GOT3 (cell line): ENCODE results near the gene HNRNPA3.
"Not testable (repeated sequence)": the region's sequence is repeated elsewhere in the genome, so short reads cannot be mapped to it uniquely, and the experiment has no call there.

Experiments used
- DNase-seq: peaks from one replicate; lab custom pipeline; 2025; ENCODE audit warnings: mixed read lengths; lab: John Stamatoyannopoulos, UW

The HNRNPA3 gene

DNA sequence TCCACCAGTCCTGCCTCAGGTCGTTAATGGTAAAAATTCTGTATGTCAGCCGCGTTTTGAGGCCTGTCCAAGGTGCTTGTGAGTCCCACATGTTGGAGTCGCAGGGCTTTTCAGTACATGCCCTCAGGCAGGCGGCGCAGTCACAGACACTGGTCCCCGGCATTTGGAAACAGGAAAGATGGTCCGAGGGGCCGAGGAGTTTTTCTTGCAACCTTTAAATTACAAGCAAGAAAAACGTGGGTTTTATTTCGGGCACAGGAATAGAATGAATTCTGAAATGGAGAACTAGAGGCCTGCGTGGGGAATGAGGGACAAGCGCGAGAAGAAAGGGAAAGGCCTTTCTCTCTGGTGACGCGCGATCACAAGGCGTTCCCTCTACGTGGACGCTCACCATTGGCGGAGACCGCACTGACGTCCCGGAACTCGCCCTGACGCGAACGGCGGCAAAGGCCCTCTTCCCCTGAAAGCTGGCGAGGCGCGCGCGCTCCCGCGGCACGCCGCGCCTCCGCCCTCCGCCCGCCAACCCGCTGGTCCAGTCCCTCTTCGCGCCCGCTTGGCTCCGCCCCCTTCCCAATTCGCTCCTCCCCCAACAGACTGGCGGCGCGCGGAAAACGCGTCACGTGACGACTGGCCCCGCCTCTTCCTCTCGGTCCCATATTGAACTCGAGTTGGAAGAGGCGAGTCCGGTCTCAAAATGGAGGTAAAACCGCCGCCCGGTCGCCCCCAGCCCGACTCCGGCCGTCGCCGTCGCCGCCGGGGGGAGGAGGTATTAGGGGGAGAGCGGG, at the start of gene HNRNPA3:
HNRNPA3 (plus strand) TSS at position 689 of the 785 bp plus-strand sequence; CDS start at position 695, 6 bp downstream.
- peak; percentile 99 for DNase-seq

DNA sequence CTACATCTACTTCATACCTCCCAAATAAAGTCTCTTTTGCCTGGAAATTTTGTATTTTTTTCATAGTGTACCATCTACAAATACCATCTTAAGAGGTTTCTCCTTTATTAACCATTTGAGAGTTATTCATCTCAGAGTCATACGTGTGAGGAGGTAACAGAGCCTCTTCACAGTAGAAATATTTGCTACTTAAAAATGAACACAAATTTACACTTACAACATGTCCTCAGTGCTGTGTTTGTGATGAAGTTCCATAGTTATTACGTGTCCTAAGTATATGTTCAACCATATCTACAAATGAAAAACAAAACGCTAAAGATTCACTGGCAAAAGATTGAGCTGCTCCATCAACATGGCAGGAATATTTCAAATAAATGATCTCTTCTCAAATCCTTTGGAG, 48.5 kb upstream of the HNRNPA3 start:
- no peak for DNase-seq

DNA sequence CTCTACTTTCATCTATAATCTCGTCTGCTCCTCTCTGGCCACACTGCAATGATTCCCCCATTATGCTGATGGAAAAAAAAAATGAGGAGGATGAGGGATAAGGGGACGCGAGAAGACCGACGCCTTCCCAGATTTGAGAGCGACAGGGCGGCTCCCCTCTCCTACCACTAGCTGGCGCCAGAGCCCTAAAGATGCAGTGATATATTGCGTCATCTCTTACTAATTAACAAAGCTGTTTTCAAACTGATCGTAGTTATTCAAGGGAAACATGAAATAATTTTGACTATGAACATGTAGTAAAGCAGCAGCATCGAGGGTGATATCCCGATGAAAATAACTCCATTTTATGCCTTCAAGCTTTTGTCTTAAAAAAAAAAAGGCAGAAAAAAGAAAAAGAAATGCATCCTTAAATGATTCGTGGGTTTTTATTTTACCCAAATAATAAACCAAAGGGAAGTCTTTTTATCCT, 48.0 kb upstream of the HNRNPA3 start:
- no peak for DNase-seq

DNA sequence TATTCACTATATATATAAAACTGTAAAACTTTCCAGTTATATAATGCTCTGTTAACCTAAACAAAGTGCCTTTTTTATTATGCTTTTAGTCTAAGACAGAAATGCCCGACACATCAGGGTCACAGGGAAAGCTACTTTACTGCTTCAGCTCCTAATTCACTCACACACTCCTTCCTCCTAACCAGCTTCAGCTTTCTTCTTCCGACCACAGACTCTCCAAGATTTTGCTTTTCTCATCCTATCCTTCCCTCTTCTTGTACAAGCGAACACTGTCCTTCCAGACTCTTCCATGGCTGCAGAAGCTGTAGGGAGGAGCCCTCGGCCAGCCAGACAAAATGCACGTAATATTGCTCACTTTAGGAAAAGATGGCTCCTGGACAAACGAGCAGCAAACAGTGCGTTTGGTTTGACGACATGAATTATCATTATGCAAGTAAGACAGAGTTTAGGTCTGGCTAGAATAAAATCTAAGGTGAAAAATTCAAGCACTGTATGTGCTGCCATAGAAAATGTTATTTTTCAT, 47.5 kb upstream of the HNRNPA3 start:
- DNase-seq, result no peak

DNA sequence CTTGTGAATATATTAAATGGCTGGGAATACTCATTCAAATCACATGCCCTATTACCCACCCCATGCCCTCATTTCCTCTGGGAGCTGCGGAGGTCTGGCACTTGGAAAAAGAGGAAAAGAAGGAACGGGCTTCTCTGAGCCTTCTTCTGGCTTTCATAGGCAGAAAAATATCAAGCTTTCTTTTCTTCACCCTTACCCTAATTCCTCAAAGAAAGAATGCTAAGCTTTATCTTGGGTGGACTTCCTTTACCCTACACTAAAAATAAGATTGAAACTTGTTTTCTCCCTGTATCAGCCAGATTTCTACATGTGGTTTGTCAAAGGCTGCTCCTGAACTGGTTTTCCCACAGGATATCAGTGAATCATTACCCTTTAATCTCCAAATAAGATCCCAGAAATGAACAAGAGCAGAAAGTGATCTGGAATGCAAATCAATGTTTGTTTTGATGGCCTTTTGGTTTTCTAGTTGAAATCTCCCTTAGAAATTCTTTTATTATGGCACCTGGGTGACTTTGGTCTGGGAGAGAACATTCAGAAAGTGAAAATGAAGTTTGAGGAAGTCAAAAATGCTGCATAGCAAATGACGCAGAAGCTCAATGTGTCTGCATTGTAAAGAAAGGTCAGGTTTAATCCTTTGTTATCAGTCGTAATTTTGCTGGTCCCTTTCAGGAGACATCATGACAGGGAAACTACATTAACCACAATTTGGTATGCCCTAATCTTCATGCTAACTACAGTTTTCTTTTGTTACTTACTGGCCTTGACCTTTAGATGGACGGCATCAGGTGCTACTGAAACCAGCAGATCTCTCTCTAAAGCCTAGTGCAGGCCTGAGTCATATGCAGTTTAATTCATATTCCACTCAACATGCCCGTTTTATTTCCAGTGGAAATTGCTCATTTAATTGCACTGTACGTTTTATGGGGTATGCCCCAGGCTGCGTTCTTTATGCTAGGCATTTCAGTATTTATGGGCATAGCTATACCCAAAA, 46.6 kb upstream of the HNRNPA3 start:
- DNase-seq, result no peak

DNA sequence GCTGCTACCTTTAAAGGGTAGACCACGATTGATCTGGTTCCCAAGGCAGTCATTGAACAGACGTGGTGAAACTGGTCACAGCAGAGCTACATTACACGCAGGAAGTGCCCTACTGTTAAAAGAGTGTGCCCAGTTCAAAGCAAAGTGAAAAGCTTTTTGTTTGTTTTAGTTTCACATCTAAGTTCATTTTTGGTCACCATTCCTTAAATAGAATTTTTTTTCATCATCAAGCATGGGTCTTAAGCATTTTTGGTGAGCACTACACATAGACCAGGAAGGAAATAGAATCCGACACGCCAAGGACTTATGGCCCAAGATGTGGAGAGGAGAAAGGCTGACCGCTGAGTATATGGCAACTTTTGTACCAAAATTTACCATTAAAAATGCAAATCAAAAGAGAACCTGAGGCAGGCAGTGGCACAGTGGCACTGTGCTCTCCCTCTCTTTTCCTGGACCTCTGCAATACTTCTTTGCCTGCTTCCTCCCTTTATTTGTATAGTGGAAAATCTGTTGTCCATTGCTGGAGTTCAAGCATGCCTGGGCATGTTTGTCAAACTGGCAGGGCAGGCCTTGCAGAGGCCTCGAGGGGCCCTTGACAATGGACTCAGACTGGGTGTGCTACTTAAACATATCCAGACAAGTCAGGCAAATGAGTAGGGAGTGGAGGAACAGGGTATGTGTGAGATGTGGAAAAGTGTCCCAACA, 42.6 kb upstream of the HNRNPA3 start:
- DNase-seq, result no peak

DNA sequence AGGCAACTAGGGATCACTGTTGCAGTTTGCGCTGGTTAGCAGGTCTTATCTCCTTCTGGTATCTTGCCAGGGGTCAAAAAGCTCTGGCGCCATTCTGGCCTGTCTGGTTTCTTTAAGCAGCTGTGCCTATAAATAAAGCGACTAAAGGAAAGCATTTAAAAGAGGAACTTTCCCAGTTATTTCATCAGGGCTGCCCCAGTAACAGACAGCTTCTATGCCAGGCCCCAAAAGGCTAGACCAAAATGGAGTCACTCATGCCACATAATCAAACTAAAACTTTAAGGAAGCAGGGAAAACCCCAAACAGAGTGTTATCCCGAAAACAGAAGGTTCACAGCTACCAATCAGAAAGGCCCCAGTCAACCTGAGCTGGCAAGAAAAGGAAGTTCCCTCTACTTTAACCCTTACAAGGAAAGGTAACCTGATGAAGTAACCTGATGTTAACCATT, 41.2 kb upstream of the HNRNPA3 start:
- no peak for DNase-seq

DNA sequence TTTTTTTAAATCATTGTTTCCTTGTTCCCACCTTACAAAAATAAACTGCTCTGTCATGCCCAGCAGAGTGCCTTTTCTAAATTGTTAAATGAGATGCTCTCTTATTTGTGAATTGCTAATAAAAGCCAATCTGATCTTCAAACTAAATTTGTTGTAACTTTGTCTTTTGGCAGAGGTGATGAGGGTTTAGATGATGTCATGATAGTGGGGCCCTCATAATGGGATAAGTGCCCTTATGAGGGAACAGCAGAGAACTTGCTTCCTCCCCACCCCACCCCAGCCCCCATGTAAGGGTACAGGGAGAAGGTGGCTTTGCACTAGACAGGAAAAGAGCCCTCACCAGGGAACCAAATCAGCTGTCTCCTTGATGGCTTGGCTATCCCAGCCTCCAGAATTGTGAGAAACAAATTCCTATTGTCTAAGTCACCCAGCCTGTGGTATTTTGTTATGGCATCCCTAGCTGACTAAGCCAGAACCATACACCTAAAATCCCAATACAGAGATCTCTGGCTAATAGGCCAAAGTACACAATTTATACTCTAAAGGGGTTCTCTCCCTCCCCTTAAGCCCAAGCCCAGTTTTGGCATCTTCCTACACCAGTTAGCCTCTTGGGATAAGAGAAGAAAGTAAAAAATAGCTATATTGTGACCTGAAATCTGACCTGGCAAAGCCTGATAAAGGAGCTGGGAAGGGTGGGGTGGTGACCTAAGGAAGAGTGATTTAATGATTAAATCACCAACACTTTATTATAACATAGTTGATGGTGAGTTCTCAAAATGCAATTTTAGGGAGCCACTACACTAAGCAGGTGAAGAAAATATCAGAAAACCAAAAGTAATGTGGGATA, 40.3 kb upstream of the HNRNPA3 start:
- no peak for DNase-seq

DNA sequence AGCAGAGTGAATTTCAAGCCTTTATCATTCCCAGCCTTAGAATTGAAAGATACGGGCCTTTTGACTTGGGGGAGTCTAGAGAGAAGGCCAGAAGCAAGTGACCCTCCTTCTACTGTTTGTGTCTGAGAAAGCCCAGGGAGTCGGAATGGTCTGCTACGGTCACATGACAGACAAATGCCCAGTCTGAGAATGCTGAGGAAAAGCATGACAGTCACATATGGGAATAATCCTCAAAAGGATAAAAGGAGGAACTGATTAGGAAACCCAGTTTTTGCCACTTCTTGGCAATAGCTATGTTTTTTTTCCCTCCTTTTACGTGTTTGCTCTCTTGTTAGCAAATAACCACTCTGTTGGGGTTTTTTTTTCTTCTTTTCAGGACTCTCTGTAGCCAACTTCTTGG, 38.1 kb upstream of the HNRNPA3 start:
- DNase-seq, result no peak

DNA sequence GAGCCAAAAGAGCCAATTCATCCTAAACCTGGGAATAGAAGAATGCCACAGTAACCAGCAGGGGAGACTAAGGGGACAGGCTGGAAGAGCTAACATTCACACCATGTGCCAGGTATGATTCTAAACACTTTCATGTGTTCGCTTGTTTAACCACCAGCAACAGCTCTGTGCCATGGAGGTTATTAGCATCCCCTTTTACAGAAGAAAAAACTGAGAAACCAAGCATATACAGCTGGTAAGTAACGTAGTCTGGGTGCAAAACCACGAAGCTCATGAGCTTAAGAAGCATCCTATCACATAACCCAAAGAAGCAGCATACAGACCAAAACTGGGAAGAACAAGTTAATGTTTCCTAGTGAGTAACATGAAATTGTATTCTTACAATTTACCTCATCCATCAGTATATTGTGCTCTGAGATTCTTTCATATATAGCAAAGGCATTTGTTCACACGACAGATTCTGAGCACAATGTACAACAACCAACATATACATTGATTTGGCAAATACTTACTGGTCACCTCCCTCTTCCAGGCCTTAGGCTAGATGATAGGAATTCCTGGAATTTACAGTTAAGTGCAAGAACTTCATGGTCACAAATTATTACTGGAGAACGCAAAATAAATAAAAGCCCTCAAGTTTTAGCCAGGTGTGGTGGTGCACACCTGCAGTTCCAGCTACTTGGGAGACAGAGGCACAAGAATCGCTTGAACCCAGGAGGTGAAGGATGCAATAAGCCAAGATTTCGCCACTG, 36.5 kb upstream of the HNRNPA3 start:
- DNase-seq, result no peak

DNA sequence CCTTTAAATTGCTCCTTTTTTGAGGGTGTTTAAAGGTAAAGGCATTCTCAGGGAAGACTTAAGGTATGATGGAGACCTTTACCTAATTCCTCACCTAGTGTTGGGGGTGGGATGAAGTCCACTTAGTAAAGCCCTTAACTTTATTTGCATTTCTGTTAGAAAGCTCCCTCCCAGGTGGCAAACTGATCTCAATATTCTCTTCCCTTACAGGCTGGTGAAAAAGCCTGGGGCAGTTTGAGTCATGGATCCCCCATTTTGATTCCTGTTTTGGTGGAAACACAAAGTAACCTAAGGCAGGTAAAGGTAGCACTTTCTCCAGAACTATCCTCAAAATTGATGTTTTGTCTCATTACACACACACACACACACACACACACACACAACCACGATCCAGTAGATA, 33.8 kb upstream of the HNRNPA3 start:
- DNase-seq, result no peak

DNA sequence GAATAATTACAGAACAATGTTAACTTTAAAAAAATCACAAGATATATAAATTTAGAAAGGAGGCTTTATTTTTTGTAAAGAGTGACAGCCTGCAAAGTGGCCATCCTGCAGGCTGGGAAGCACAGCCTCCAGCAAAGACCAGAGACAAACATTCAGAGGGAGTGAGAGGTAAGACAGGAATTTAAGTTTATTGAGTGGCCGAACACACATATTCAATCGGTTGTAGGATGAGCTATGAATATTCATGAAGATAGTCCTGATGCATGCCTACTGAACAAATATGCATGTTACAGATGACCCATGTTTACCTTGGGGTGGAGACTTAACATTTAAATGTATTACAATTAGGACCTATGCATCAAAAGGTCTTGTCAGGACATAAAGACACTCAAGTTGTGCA, 33.4 kb upstream of the HNRNPA3 start:
- no peak for DNase-seq

DNA sequence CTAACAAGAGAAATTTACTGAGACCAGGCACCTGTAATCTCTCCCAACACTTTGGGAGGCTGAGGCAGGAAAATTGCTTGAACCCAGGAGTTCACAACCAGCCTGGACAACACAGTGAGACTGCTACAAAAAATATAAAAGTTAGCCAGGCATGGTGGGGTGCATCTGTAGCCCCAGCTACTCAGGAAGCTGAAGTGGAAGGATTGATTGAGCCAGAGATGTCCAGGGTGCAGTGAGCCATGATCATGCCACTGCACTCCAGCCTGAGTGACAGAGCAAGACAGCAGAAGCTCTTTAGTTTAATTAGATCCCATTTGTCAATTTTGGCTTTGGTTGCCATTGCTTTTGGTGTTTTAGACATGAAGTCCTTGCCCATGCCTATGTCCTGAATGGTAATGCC, 32.9 kb upstream of the HNRNPA3 start:
- DNase-seq, result not testable (repeated sequence)

DNA sequence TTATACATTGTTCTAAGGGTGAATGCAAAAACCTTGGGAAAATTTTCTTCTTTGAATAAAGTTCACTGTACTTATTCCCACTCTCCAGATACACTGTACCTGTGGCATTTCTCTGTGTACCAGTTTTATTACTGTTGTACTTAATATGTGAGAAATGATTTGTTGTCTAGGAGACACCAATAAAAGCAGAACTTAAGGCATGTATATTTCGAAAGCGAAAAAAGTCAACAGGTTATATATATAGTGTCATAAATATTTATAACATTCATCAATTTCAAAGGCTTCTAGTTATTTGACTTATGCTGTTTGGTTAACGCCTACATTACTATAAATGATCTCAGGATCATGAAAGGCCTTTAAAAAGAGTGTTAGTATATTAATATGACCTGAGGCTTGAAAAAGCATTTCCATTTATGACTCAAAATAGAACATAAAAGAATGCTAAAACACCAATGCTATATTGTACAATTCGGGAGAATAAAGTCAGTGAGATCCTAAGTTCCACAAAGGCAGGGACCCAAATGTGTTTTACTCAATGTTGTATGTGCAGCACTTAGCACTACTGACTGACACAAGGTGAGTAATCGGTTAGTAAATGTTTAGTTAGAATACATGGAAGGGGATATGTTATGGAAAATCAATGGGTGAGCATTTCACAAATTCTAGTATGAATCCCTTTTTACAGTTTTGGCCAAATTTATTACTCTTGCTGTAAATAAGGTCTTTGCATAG, 32.2 kb upstream of the HNRNPA3 start:
- no peak for DNase-seq

DNA sequence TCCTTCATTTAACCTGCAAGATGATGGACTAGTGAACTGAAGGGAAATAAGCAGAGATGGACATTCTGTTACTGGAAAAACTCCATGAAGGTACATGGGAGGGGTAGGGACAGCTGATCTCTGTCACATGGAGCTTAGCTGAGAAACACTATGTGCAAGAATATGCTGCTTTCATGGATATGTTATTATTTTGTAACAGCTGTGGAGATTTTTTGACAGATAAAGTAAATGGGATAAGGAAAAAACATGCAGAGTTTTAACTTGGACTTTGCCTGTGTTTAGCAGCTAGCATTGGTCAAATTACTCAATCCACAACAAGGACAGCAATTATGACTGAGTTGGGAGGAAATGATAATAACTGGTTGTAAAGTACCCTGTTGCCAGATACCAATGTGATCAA, 28.7 kb upstream of the HNRNPA3 start:
- no peak for DNase-seq

DNA sequence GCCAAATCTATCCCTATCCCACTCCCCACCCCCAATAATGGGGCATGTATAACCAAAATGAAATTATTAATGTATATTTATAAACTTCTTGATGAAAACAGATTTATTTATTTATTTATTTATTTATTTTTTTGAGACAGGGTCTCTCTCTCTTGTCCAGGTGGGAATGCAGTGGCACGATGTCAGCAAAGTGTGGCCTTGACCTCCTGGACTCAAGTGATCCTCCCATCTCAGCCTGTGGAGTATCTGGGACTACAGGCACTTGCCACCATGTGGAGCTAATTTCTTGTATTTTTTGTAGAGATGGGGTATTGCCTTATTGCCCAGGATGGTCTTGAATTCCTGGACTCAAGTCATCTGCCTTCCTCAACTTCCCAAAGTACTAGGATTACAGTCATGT, 28.0 kb upstream of the HNRNPA3 start:
- DNase-seq, result no peak

DNA sequence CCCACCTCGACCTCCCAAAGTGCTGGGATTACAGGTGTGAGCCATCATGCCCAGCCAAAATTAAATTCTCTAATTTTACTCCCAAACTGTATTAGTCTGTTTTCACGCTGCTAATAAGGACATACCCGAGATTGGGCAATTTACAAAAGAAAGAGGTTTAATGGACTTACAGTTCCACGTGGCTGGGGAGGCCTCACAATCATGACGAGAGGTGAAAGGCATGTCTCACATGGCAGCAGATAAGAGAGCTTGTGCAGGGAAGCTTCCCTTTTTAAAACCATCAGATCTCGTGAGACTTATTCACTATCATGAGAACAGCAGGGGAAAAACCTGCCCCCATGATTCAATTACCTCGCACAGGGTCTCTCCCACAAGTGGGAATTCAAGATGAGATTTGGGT, 26.6 kb upstream of the HNRNPA3 start:
- DNase-seq, result not testable (repeated sequence)

DNA sequence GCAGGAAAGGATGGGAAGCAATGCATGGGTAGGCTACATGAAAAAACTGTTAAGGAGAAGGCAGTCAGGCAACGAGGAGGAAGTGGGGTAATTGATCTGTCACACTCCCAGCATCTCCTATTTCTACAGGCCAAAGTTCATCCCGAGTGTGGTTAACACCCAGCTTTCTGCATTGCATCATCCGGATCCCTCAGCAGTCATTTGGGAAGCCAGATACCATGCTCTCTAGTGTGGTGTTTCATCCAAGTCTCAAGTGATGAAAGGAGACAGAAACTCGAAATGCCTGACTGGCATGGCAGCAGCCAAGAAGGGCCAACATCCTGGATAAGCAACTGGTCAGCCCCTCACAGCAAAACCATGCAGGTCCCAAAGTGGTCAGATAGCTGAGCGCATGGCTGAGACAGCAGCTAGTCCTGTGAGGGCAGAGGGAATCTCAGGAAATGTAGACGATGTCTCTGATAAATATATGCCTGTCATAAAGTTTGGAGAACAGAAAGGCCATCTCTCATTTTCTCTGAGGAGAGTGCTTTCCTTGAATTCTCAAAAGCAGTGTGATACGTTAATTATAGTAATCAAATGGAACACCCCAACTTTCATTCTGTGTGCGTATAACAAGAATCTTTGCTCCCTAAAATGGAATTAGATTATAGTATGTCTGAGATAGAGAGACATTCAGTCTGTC, 24.8 kb upstream of the HNRNPA3 start:
- DNase-seq, result no peak
